A172 (cell line): ENCODE measurements around the gene CCT7. TPM values are rescaled to one million over a fixed set of nuclear protein-coding genes. Genes with fewer than 3 reads are reported as not detected.
"Not testable (repeated sequence)": the region's sequence is repeated elsewhere in the genome, so short reads cannot be mapped to it uniquely, and the experiment has no call there.

Source experiments
- DNase-seq: peaks from one replicate; pipeline ENCODE4 v3.0.0-alpha.2; 2015; ENCODE audit warnings: low spot score
- total RNA-seq: library from RNA; depleted of rRNA; stranded (reverse); fragments of >200 nt; shearing (Covaris generic); gene quantifications from 2 replicates; pipeline ENCODE4 v1.2.3, GENCODE V29; 2014; rRNA removed

Gene CCT7
- 695 and 768 TPM in 2 replicates for total RNA-seq

- peak; percentile 92 for DNase-seq
Observed at GRCh38 chr2:73233932-73234832, at the start of gene CCT7. Gene CCT7, plus strand, starts transcription at chr2:73234308. Its CDS starts 71 bp downstream, at chr2:73234379.

GRCh38 chr2:73185965-73186364 is 48.1 kb upstream of the CCT7 start:
- peak; percentile 16 for DNase-seq

GRCh38 chr2:73187549-73187948 is 46.6 kb upstream of the CCT7 start:
- DNase-seq: no peak

GRCh38 chr2:73197579-73197978 is 36.5 kb upstream of the CCT7 start:
- DNase-seq: no peak

GRCh38 chr2:73200281-73200680 is 33.8 kb upstream of the CCT7 start:
- DNase-seq: not testable (repeated sequence)

GRCh38 chr2:73202156-73203054 is 31.7 kb upstream of the CCT7 start, which contains the start of gene NOTO:
Gene NOTO, plus strand, starts transcription at chr2:73202574. Its CDS starts 93 bp downstream, at chr2:73202667.
- no peak for DNase-seq

GRCh38 chr2:73203055-73203681 is 30.9 kb upstream of the CCT7 start:
- no peak for DNase-seq

GRCh38 chr2:73205611-73206010 is 28.5 kb upstream of the CCT7 start:
- DNase-seq: no peak

GRCh38 chr2:73208258-73208657 is 25.9 kb upstream of the CCT7 start:
- no peak for DNase-seq

GRCh38 chr2:73210019-73210418 is 24.1 kb upstream of the CCT7 start:
- no peak for DNase-seq

GRCh38 chr2:73210696-73211095 is 23.4 kb upstream of the CCT7 start:
- no peak for DNase-seq

GRCh38 chr2:73212098-73212447 is 22.0 kb upstream of the CCT7 start:
- DNase-seq: no peak

GRCh38 chr2:73212448-73213176 is 21.5 kb upstream of the CCT7 start:
- peak; percentile 63 for DNase-seq

GRCh38 chr2:73214120-73215035 is 19.7 kb upstream of the CCT7 start, which contains the start of gene SMYD5:
Gene SMYD5, plus strand, starts transcription at chr2:73214245. Its CDS starts 22 bp downstream, at chr2:73214267.
- peak; percentile 57 for DNase-seq

- no peak for DNase-seq
Observed at GRCh38 chr2:73215254-73215653, 18.9 kb upstream of the CCT7 start.

- DNase-seq: no peak
Observed at GRCh38 chr2:73217160-73217559, 16.9 kb upstream of the CCT7 start.

GRCh38 chr2:73217826-73218225 is 16.3 kb upstream of the CCT7 start:
- no peak for DNase-seq

- DNase-seq: no peak
Observed at GRCh38 chr2:73218298-73218697, 15.8 kb upstream of the CCT7 start.

- DNase-seq: no peak
Observed at GRCh38 chr2:73223821-73224220, 10.3 kb upstream of the CCT7 start.
